OCI-LY3 (cell line): ENCODE measurements around the gene GNAZ.

Experiments used
- CTCF ChIP-seq: fragments of 200-600, 300-600 bp; sonication (generic); IDR thresholded peaks from 2 replicates; pipeline ENCODE4 v1.5.1; 2014; ENCODE audit warnings: antibody characterized with exemption, low read length, low read depth
- EZH2phosphoT487 ChIP-seq: fragments of 200-600 bp; shearing (Covaris generic); IDR thresholded peaks from 2 replicates; pipeline ENCODE4 v1.6.1; 2018; ENCODE audit warnings: antibody characterized with exemption, mixed run types, low read depth

GRCh38 chr22:23147617-23148387 lies 77.5 kb downstream of the GNAZ start:
- TF ChIP-seq CTCF: no peak
- TF ChIP-seq EZH2phosphoT487: no peak
